Hepatocyte (in vitro differentiated cells): ENCODE data around the gene SSTR3. TPM values are rescaled to one million over a fixed set of nuclear protein-coding genes. Genes with fewer than 3 reads are reported as not detected.

Experiments used
- DNase-seq: peaks from one replicate; pipeline ENCODE4 v3.0.0-alpha.2; 2016; ENCODE audit warnings: low spot score
- H2AFZ ChIP-seq: fragments of 200-600 bp; sonication (generic); 2 replicates; pipeline ENCODE4 v1.6.0; 2016; ENCODE audit warnings: antibody characterized with exemption, mild to moderate bottlenecking
- H3K27ac ChIP-seq: fragments of 200-600 bp; sonication (generic); 2 replicates; pipeline ENCODE4 v1.5.1; 2016; ENCODE audit warnings: mild to moderate bottlenecking
- H3K27me3 ChIP-seq: fragments of 200-600 bp; sonication (generic); 2 replicates; pipeline ENCODE4 v1.6.1; 2016
- H3K36me3 ChIP-seq: fragments of 200-600 bp; sonication (generic); replicated peaks from 2 replicates; pipeline ENCODE4 v1.5.1; 2016; ENCODE audit warnings: low read depth; ENCODE audit not compliant: insufficient read depth
- H3K4me1 ChIP-seq: fragments of 200-600 bp; sonication (generic); 2 replicates; pipeline ENCODE4 v1.5.1; 2016; ENCODE audit warnings: mild to moderate bottlenecking, moderate library complexity; ENCODE audit not compliant: insufficient read depth
- H3K4me2 ChIP-seq: fragments of 200-600 bp; sonication (generic); 2 replicates; pipeline ENCODE4 v1.6.0; 2016
- H3K4me3 ChIP-seq: fragments of 200-600 bp; sonication (generic); 2 replicates; pipeline ENCODE4 v1.5.1; 2016; ENCODE audit warnings: mild to moderate bottlenecking
- H3K79me2 ChIP-seq: fragments of 200-600 bp; sonication (generic); 2 replicates; pipeline ENCODE4 v1.6.0; 2017; ENCODE audit warnings: mild to moderate bottlenecking
- H3K9me2 ChIP-seq: fragments of 200-600 bp; sonication (generic); replicated peaks from 2 replicates; pipeline ENCODE4 v1.6.0; 2017; ENCODE audit warnings: mild to moderate bottlenecking; ENCODE audit not compliant: insufficient read depth
- H3K9me3 ChIP-seq: fragments of 200-600 bp; sonication (generic); 2 replicates; pipeline ENCODE4 v1.5.1; 2016; ENCODE audit warnings: low read depth, mild to moderate bottlenecking
- H4K20me1 ChIP-seq: fragments of 200-600 bp; sonication (generic); 2 replicates; pipeline ENCODE4 v1.6.0; 2016; ENCODE audit warnings: mild to moderate bottlenecking; ENCODE audit not compliant: insufficient read depth, poor library complexity, severe bottlenecking
- CTCF ChIP-seq: fragments of 200-600 bp; sonication (generic); IDR thresholded peaks from 2 replicates; pipeline ENCODE4 v1.5.1; 2016; ENCODE audit warnings: antibody characterized with exemption, mild to moderate bottlenecking; ENCODE audit not compliant: poor library complexity
- EZH2 ChIP-seq: fragments of 200-600 bp; sonication (generic); IDR thresholded peaks from 2 replicates; pipeline ENCODE4 v1.6.1; 2016; ENCODE audit warnings: antibody characterized with exemption, mild to moderate bottlenecking, borderline replicate concordance
- EZH2phosphoT487 ChIP-seq: fragments of 200-600 bp; sonication (generic); IDR thresholded peaks from one replicate; pipeline ENCODE4 v1.6.1; 2018; ENCODE audit warnings: antibody characterized with exemption, mild to moderate bottlenecking, low read depth, moderate library complexity; ENCODE audit not compliant: unreplicated experiment, severe bottlenecking
- WGBS: methylation state at CpG from one replicate; pipeline ENCODE4 v1.1.6; 2016; ENCODE audit warnings: low lambda C conversion rate; ENCODE audit errors: missing lambda C conversion rate; 5-methylcytosine and 5-hydroxymethylcytosine counted together
- polyA plus RNA-seq: library from polyadenylated mRNA; unstranded; fragments of >200 nt; fragmentation: Nextera tagmentation; extraction: Ambion mirVana; gene quantifications from 2 replicates; pipeline ENCODE4 v1.2.1, GENCODE V29; 2016
- total RNA-seq: library from RNA; depleted of rRNA; stranded (reverse); fragments of >200 nt; gene quantifications from 2 replicates; pipeline ENCODE4 v1.2.3, GENCODE V29; 2014

Gene SSTR3
- total and polyA plus RNA-seq, 2 experiments from 2014 or later, result 0.47 to 2.8 TPM

GRCh38 chr22:37160027-37160426, 52.2 kb downstream of the SSTR3 start:
- no peak for DNase-seq
- Histone ChIP-seq H4K20me1 (no peaks in the 10 kb centered on the region), H3K4me2 (no peak overlapping the region), H3K36me3 (no peaks in the 10 kb centered on the region), H3K27ac (no peak overlapping the region), H3K9me2 (no peaks in the 10 kb centered on the region), H3K4me3 (no peak overlapping the region), H3K79me2 (no peaks in the 10 kb centered on the region), H2AFZ (no peak overlapping the region), H3K27me3 (no peaks in the 10 kb centered on the region), H3K9me3 (no peaks in the 10 kb centered on the region), H3K4me1 (no peaks in the 10 kb centered on the region)
- WGBS, result 55% methylated on average over 6 of the region's 6 CpGs
- TF ChIP-seq CTCF, result no peak
- TF ChIP-seq EZH2phosphoT487, result no peak
- TF ChIP-seq EZH2, result no peak

GRCh38 chr22:37158963-37159290, 53.4 kb downstream of the SSTR3 start:
- Histone ChIP-seq H3K4me2 (no peak overlapping the region), H4K20me1 (no peaks in the 10 kb centered on the region), H3K36me3 (no peaks in the 10 kb centered on the region), H3K27me3 (no peaks in the 10 kb centered on the region), H3K27ac (no peak overlapping the region), H3K9me3 (no peaks in the 10 kb centered on the region), H3K4me1 (no peaks in the 10 kb centered on the region), H3K79me2 (no peaks in the 10 kb centered on the region), H2AFZ (no peak overlapping the region), H3K9me2 (no peaks in the 10 kb centered on the region), H3K4me3 (no peak overlapping the region)
- TF ChIP-seq CTCF, result no peak
- no peak for TF ChIP-seq EZH2phosphoT487
- no peak for TF ChIP-seq EZH2
- no peak for DNase-seq
- WGBS, result 89% methylated on average over 5 of the region's 5 CpGs

GRCh38 chr22:37157516-37158285, 54.6 kb downstream of the SSTR3 start:
- Histone ChIP-seq H4K20me1 (no peaks in the 10 kb centered on the region), H3K4me3 (no peak overlapping the region), H3K4me1 (no peaks in the 10 kb centered on the region), H3K27ac (no peak overlapping the region), H3K79me2 (no peaks in the 10 kb centered on the region), H3K4me2 (no peak overlapping the region), H3K9me2 (no peaks in the 10 kb centered on the region), H2AFZ (no peak overlapping the region), H3K36me3 (no peaks in the 10 kb centered on the region), H3K9me3 (no peaks in the 10 kb centered on the region), H3K27me3 (no peaks in the 10 kb centered on the region)
- TF ChIP-seq CTCF (no peak), EZH2phosphoT487 (no peak), EZH2 (no peak)
- 86% methylated on average over 13 of the region's 13 CpGs for WGBS
- no peak for DNase-seq
